Muscle of leg (tissue), 11 donors: ENCODE results near the gene CCDC148. TPM values are rescaled to one million over a fixed set of nuclear protein-coding genes. Genes with fewer than 3 reads are reported as not detected.
"Not testable (repeated sequence)": the region's sequence is repeated elsewhere in the genome, so short reads cannot be mapped to it uniquely, and the experiment has no call there.

Source experiments
- DNase-seq: peaks from one replicate; pipeline ENCODE4 v3.0.0; 2013
- H3K27ac ChIP-seq: one replicate; pipeline ENCODE4 v1.5.1; 2013; ENCODE audit warnings: mild to moderate bottlenecking, low read length, control low read depth
- H3K27me3 ChIP-seq: one replicate; pipeline ENCODE4 v1.6.1; 2013; ENCODE audit warnings: low read length; ENCODE audit not compliant: control insufficient read depth, insufficient read depth
- H3K36me3 ChIP-seq: one replicate; pipeline ENCODE4 v1.6.1; 2013; ENCODE audit warnings: low read length; ENCODE audit not compliant: control insufficient read depth, insufficient read depth
- H3K4me1 ChIP-seq: one replicate; pipeline ENCODE4 v1.6.1; 2013; ENCODE audit warnings: low read length; ENCODE audit not compliant: control insufficient read depth, insufficient read depth
- H3K4me3 ChIP-seq: one replicate; pipeline ENCODE4 v1.5.1; 2013; ENCODE audit warnings: low read length, control low read depth
- H3K9me3 ChIP-seq: replicated peaks from 2 replicates; pipeline ENCODE4 v1.6.1; 2013; ENCODE audit warnings: low read depth, low read length; ENCODE audit not compliant: control insufficient read depth
- WGBS: methylation state at CpG from one replicate; pipeline ENCODE4 v1.1.5; 2013; ENCODE audit warnings: missing lambda C conversion rate; ENCODE audit not compliant: insufficient coverage; 5-methylcytosine and 5-hydroxymethylcytosine counted together
- polyA plus RNA-seq, 8 donors: library from polyadenylated mRNA; unstranded; fragments of 120-200 nt; gene quantifications; one replicate each; pipeline versions ENCODE4 v1.2.1 to v1.2.3, GENCODE V29; 2013; ENCODE audit warnings: inconsistent platforms in 1 of 8, low replicate concordance in 1 of 8; ENCODE audit not compliant: insufficient read length in 8 of 8, insufficient read depth in 1 of 8
- total RNA-seq: library from RNA; stranded (reverse); fragments of 120-200 nt; gene quantifications from one replicate; pipeline ENCODE4 v1.2.4, GENCODE V29; 2013

CCDC148 gene
- total and polyA plus RNA-seq, 9 donors: 0.24 to 1.2 (median 0.36) TPM

GRCh38 chr2:158234497-158234896 is 222.1 kb downstream of the CCDC148 start:
- Histone ChIP-seq H3K4me3 (no peak overlapping the region), H3K27ac (no peak overlapping the region), H3K4me1 (no peaks in the 10 kb centered on the region), H3K9me3 (no peaks in the 10 kb centered on the region), H3K36me3 (no peaks in the 10 kb centered on the region), H3K27me3 (no peaks in the 10 kb centered on the region)
- no peak for DNase-seq
- WGBS: no CpG with 5 or more reads among the region's 1 CpG

- Histone ChIP-seq H3K27me3 (no peaks in the 10 kb centered on the region), H3K4me3 (no peak overlapping the region), H3K4me1 (no peaks in the 10 kb centered on the region), H3K9me3 (no peaks in the 10 kb centered on the region), H3K36me3 (no peaks in the 10 kb centered on the region), H3K27ac (no peak overlapping the region)
- DNase-seq: no peak
- WGBS: no CpG with 5 or more reads among the region's 1 CpG
Observed at GRCh38 chr2:158232476-158232875, 224.1 kb downstream of the CCDC148 start.

- Histone ChIP-seq H3K36me3 (no peaks in the 10 kb centered on the region), H3K9me3 (no peaks in the 10 kb centered on the region), H3K27ac (no peak overlapping the region), H3K4me3 (no peak overlapping the region), H3K27me3 (no peaks in the 10 kb centered on the region), H3K4me1 (no peaks in the 10 kb centered on the region)
- DNase-seq: peak; percentile 5
Observed at GRCh38 chr2:158228943-158229508, 227.5 kb downstream of the CCDC148 start.

GRCh38 chr2:158223066-158223465 is 233.5 kb downstream of the CCDC148 start:
- H3K9me3 ChIP-seq, DNase-seq, H3K4me1 ChIP-seq, H3K36me3 ChIP-seq, H3K27me3 ChIP-seq, H3K27ac ChIP-seq, H3K4me3 ChIP-seq: not testable (repeated sequence)
- WGBS: 86% methylated on average over 8 of the region's 8 CpGs

GRCh38 chr2:158221063-158222020 is 235.2 kb downstream of the CCDC148 start:
- no peaks in the 10 kb centered on the region for H3K36me3 ChIP-seq
- WGBS: 89% methylated on average over 2 of the region's 4 CpGs
- no peaks in the 10 kb centered on the region for H3K4me1 ChIP-seq
- no peak for DNase-seq
- no peaks in the 10 kb centered on the region for H3K9me3 ChIP-seq
- H3K27me3 ChIP-seq: no peaks in the 10 kb centered on the region
- H3K27ac ChIP-seq: no peak overlapping the region
- H3K4me3 ChIP-seq: no peak overlapping the region

- Histone ChIP-seq H3K27me3 (no peaks in the 10 kb centered on the region), H3K36me3 (no peaks in the 10 kb centered on the region), H3K4me3 (no peak overlapping the region), H3K4me1 (no peaks in the 10 kb centered on the region), H3K27ac (no peak overlapping the region), H3K9me3 (no peaks in the 10 kb centered on the region)
- DNase-seq: peak; percentile 23
- no CpG with 5 or more reads among the region's 8 CpGs for WGBS
Observed at GRCh38 chr2:158217593-158217992, 239.0 kb downstream of the CCDC148 start.

- H3K4me3 ChIP-seq: no peak overlapping the region
- H3K9me3 ChIP-seq: no peaks in the 10 kb centered on the region
- H3K36me3 ChIP-seq: no peaks in the 10 kb centered on the region
- H3K27ac ChIP-seq: no peak overlapping the region
- DNase-seq: peak; percentile 73
- H3K27me3 ChIP-seq: no peaks in the 10 kb centered on the region
- no peaks in the 10 kb centered on the region for H3K4me1 ChIP-seq
- WGBS: 75% methylated on average over 1 of the region's 2 CpGs
Observed at GRCh38 chr2:158214431-158214830, 242.1 kb downstream of the CCDC148 start.

- Histone ChIP-seq H3K27me3 (no peaks in the 10 kb centered on the region), H3K4me1 (no peaks in the 10 kb centered on the region), H3K36me3 (no peaks in the 10 kb centered on the region), H3K4me3 (no peak overlapping the region), H3K9me3 (no peaks in the 10 kb centered on the region), H3K27ac (no peak overlapping the region)
- 90% methylated on average over 1 of the region's 2 CpGs for WGBS
- DNase-seq: no peak
Observed at GRCh38 chr2:158213773-158214172, 242.8 kb downstream of the CCDC148 start.

GRCh38 chr2:158212301-158212700 is 244.3 kb downstream of the CCDC148 start:
- WGBS: no CpG with 5 or more reads among the region's 2 CpGs
- peak; percentile 36 for DNase-seq
- Histone ChIP-seq H3K9me3 (no peaks in the 10 kb centered on the region), H3K4me1 (no peaks in the 10 kb centered on the region), H3K27me3 (no peaks in the 10 kb centered on the region), H3K4me3 (no peak overlapping the region), H3K27ac (no peak overlapping the region), H3K36me3 (no peaks in the 10 kb centered on the region)

- no peaks in the 10 kb centered on the region for H3K4me1 ChIP-seq
- no peaks in the 10 kb centered on the region for H3K27me3 ChIP-seq
- H3K9me3 ChIP-seq: no peaks in the 10 kb centered on the region
- no peak overlapping the region for H3K4me3 ChIP-seq
- WGBS: 89% methylated on average over 1 of the region's 2 CpGs
- no peak for DNase-seq
- H3K36me3 ChIP-seq: no peaks in the 10 kb centered on the region
- H3K27ac ChIP-seq: no peak overlapping the region
Observed at GRCh38 chr2:158211502-158211901, 245.1 kb downstream of the CCDC148 start.
